Measurements from ENCODE around the gene FAM107B.

Gene FAM107B

GRCh38 chr10:14625192-14625631, 149.5 kb downstream of the FAM107B start:
- DNase-seq (ENCODE audit: low spot score), result no peak

GRCh38 chr10:14624600-14624999, 150.1 kb downstream of the FAM107B start:
- DNase-seq (ENCODE audit: low spot score), result no peak

GRCh38 chr10:14623931-14624330, 150.8 kb downstream of the FAM107B start:
- no peak for DNase-seq (ENCODE audit: low spot score)

GRCh38 chr10:14621037-14621436, 153.7 kb downstream of the FAM107B start:
- no peak for DNase-seq (ENCODE audit: low spot score)

GRCh38 chr10:14618674-14619073, 156.0 kb downstream of the FAM107B start:
- no peak for DNase-seq (ENCODE audit: low spot score)

- DNase-seq (ENCODE audit: low spot score), result no peak
Measured at GRCh38 chr10:14617852-14618251, 156.8 kb downstream of the FAM107B start.

- DNase-seq (ENCODE audit: low spot score), result no peak
Measured at GRCh38 chr10:14616955-14617730, 157.6 kb downstream of the FAM107B start.

- no peak for DNase-seq (ENCODE audit: low spot score)
Measured at GRCh38 chr10:14616465-14616864, 158.2 kb downstream of the FAM107B start.

GRCh38 chr10:14613588-14613920, 161.1 kb downstream of the FAM107B start:
- DNase-seq (ENCODE audit: low spot score), result no peak

GRCh38 chr10:14612873-14613587, 161.7 kb downstream of the FAM107B start:
- no peak for DNase-seq (ENCODE audit: low spot score)

GRCh38 chr10:14611968-14612693, 162.6 kb downstream of the FAM107B start:
- DNase-seq (ENCODE audit: low spot score), result no peak

- DNase-seq (ENCODE audit: low spot score), result no peak
Measured at GRCh38 chr10:14609178-14609577, 165.5 kb downstream of the FAM107B start.

GRCh38 chr10:14608381-14609001, 166.2 kb downstream of the FAM107B start:
- DNase-seq (ENCODE audit: low spot score), result peak; percentile 88

GRCh38 chr10:14606633-14607032, 168.1 kb downstream of the FAM107B start:
- no peak for DNase-seq (ENCODE audit: low spot score)

GRCh38 chr10:14605231-14605925, 169.3 kb downstream of the FAM107B start:
- peak; percentile 36 for DNase-seq (ENCODE audit: low spot score)

GRCh38 chr10:14604181-14605142, 170.2 kb downstream of the FAM107B start:
- peak; percentile 78 for DNase-seq (ENCODE audit: low spot score)

GRCh38 chr10:14603534-14604102, 171.1 kb downstream of the FAM107B start:
- peak; percentile 61 for DNase-seq (ENCODE audit: low spot score)

- DNase-seq (ENCODE audit: low spot score), result peak; percentile 35
Measured at GRCh38 chr10:14602807-14603533, 171.7 kb downstream of the FAM107B start.

Data from NAMALWA (cell line).